Measurements from ENCODE around the gene PRKAA2.

Gene PRKAA2

DNA sequence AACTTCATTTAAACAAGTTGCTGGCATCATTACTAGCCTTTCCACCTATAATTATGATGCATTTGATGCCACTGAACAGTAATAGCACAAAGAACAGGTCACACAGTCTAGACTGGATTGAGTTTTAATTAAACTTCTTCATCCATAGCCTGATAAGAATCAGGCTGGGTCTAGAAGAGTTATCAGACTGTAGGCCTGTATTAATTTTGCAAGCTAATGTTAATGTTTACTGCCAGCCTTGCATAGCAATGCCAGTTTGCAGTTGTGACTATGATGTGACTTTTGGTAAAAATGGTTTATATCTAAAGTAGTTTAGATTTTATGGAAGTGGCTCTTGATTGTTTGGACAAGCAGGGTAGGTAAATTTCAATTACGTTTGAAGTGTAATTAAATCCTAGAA, 68.0 kb downstream of the PRKAA2 start:
- no peak for DNase-seq (ENCODE audit: low read depth in 2 of 2)

DNA sequence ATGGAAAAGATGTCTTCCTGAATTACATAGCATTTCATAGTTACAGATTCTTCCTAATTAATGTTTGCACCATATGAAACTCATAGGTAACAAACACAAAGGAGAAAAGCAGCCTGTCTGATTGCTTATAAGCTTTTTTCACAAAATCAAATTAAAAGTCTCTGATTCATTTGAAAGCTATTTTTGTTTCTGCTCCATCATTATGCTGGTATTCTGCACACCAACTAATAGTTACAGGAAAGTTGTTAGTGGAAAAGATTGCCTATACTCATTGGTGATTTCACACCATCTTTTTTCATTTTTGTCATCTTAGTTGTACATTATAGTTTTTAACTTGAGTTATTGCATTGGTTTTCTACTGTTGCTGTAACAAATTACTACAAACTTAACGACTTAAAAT, 70.0 kb downstream of the PRKAA2 start:
- no peak for DNase-seq (ENCODE audit: low read depth in 2 of 2)

DNA sequence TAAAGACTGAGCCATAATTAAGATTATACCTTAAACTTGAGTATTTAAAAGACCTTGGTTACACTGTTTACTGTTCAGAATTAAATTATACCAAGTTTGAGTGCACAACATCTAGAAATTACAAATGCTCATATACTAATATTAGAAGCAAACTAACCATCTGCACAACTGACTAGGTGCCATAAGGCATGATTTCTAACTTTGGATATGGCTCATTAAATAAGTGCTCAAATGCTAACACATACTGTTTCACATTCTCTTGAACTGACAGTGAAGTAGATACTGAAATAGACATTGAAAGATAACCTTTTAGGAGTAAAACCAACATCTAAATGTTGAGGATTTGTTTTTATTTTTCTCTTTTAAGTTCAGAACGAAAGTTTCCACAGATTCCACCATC, 74.1 kb downstream of the PRKAA2 start:
- DNase-seq (ENCODE audit: low read depth in 2 of 2): no peak

DNA sequence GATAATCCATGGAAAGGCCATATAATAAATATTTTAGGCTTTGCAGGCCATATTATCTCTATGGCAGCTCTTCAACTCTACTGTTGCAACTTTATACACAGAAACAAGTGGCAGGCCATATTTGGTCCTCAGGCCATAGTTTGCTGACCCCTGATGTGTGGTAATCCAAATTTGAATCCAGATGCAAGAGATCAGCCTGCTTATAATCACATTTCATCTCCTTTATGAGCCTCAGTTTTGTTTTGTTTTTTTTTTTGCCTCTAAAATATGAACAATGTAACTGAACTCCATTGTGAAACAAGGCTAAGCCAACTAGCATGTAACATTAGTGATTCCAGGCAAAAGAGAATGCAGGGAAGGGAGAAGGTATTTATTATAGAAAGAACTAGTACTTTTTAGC, 81.6 kb downstream of the PRKAA2 start:
- DNase-seq (ENCODE audit: low read depth in 2 of 2): no peak

- no peak for DNase-seq (ENCODE audit: low read depth in 2 of 2)
Observed at GRCh38 chr1:56728964-56729363, 83.8 kb downstream of the PRKAA2 start.

DNA sequence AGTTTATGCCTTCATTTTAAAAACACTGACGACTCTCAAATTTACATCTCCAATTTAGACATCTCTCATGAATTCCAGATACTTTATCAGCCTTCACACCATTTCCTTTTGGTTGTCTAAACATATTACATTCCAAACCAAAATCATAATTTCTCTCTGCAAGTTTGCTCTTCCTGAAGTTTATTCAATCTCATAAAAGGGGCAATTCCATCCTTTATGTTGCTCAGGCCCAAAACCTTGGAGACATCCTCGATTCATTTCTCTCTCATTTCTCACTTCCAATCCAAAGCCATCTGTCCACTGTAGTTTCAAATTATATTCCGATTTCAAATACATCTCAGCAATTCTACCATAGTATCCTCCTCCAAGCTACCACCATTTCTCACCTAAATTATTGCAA, 100.1 kb downstream of the PRKAA2 start:
- no peak for DNase-seq (ENCODE audit: low read depth in 2 of 2)

DNA sequence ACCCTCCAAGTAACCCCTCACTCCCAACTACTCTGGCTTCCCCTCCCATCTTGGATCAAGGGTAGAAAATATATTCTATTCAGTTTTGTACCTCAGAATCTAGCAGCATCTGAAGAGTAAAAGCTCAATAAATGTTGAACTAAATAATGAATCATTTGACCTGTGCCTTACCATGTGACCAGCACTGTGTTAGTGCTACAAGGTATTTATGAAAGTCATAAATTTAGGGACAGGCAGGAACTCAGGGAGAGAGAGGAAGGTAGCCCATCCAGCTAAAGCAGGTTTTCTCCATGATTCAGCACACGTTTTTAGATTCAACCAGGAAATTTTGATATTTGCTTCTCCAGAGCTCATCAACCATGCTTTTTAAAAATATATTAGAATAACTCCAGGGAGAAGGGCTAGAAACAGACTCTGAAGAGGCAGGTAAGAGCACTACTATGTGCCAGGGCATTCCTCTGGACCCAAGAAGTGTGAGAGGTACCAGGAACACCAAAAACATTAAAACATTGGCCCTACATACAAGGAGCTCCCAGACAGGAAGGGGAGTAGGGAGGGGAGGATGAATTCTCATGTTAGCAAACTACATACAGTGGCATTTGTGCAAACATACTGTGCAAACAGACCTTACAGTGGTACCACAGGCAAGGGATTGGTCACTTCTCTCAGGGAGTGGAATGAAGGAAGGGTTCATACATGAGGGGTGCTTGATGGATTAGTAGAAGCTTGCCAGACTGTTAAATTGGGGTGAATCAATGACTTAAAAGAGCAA, 109.8 kb downstream of the PRKAA2 start:
- DNase-seq (ENCODE audit: low read depth in 2 of 2): no peak

GRCh38 chr1:56755911-56756310, 110.8 kb downstream of the PRKAA2 start:
- no peak for DNase-seq (ENCODE audit: low read depth in 2 of 2)

- no peak for DNase-seq (ENCODE audit: low read depth in 2 of 2)
Observed at GRCh38 chr1:56758135-56758534, 113.0 kb downstream of the PRKAA2 start.

- no peak for DNase-seq (ENCODE audit: low read depth in 2 of 2)
Observed at GRCh38 chr1:56758794-56759193, 113.7 kb downstream of the PRKAA2 start.
